Left colon (tissue), 2 donors: ENCODE data around the gene PHETA1. TPM values are rescaled to one million over a fixed set of nuclear protein-coding genes. Genes with fewer than 3 reads are reported as not detected.

Experiments
- ATAC-seq: fragments of 200-7000 bp; cut with Tn5 transposase; one replicate; pipeline ENCODE4 v1.9.1; 2020; ENCODE audit warnings: mild to moderate bottlenecking, moderate library complexity
- DNase-seq, 2 donors: peaks; one replicate each; pipeline ENCODE4 v3.0.0-alpha.2; 2020
- intact Hi-C, 2 donors: fragments of 100-400 bp; cut with DNase I in 1 of 2; cut with micrococcal nuclease in 1 of 2; formaldehyde crosslinking; loops; one replicate each; pipeline versions ENCODE4 v1.11.2 to v1.14.0; 2022; cut with DNase I, micrococcal nuclease
- total RNA-seq, 2 donors: library from RNA; stranded (reverse); fragmentation: NEBNext Ultra II Directional; extraction: Animal tissue kit (Norgen Biotek cat#: 25700); gene quantifications; one replicate each; pipeline ENCODE4 v1.2.1, GENCODE V29; 2021
- donor health status: DM: no; HTN: no; CAD: no.
- donor health status: DM: yes; HTN: yes; CAD: no.

The PHETA1 gene
- total RNA-seq, 2 donors from 2014 or later = 27.9 to 39.1 TPM

DNA sequence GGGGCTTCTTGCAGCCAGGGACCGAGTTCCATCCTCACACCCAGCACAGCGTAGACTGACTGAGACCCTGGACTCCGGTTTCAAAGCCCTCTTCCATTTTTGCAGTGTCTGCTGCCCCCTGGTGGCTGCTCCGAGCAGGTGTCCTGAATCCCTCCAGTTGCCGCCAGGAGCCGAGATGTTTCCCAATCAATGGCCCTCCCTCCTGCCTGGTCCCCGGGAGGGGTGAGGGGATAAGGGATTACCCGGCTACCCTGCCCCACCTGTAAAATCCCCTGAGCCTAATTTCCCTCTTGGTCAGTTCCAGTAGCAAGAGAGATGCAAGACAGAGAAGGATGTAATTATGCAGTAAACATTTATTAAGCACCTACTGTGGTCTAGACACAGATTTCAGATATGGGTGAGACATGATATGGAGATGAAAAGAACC lies 55.0 kb downstream of the PHETA1 start:
- DNase-seq (peak; percentile 32 to 67), ATAC-seq (peak; percentile 53)
- intact Hi-C loops = loop anchor here in 1 of 2 donors (5.0 kb wide), 1 partner anchor 377 kb away; no protein-coding TSS in a partner anchor

DNA sequence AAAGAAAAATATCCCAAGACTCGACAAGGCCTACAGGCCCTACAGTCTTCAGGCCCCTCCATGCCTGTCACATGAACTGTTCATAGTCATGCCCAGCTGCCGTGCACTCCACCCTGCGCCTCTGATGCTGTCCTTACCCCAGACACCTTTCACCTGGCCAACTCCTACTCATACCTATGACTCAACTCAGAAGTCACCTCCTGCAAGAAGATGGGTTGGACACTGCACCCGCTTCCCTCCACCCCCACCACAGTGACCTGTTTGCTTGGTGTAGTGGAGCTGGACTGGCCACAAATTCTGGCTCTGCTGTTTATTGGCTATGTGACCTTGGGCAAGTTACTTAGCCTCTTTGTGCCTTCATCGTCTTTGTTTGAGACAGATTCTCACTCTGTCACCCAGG lies 56.2 kb downstream of the PHETA1 start:
- intact Hi-C loops = loop anchor here in 1 of 2 donors (5.0 kb wide), 1 partner anchor 375 kb away; no protein-coding TSS in a partner anchor
- ATAC-seq (no peak), DNase-seq (no peak)

DNA sequence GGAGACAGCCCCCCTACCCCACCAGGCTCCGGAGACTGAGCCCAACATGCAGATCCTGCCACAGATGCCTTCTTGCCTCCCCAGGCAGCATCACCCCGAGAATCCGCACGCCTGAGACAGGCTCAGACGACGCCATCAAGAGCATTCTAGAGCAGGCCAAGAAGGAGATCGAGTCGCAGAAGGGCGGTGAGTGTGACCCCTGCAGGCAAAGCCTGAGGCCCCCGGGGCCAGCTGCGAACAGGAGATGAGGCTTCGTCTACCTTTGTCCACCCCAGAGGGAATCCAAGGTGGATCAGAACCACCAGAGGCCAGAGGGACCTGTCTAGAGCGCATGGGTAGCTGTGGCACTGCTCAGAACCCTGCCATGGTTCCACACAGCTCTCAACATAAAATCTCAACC lies 56.9 kb downstream of the PHETA1 start:
- no peak for DNase-seq
- no peak for ATAC-seq
- intact Hi-C loops = loop anchor here in 1 of 2 donors (5.0 kb wide), 1 partner anchor 375 kb away; no protein-coding TSS in a partner anchor

DNA sequence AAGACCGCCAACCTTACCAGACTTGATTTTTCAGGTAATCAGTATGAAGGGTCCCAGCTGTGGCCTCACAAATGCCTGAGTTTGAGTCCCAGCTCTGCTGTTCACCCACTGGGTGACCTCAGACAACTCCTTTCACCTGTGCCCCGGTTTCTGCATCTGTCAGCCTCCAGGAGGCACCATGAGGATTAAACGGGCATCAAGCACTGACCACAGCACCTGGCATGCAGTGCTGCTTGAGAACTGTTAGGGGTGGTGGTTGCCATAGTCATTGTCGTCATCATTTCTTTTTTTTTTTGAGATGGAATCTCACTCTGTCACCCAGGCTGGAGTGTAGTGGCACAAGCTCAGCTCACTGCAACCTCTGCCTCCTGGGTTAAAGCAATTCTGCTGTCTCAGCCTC lies 57.9 kb downstream of the PHETA1 start:
- DNase-seq (no peak), ATAC-seq (no peak)
- intact Hi-C loops = loop anchor here in 1 of 2 donors (5.0 kb wide), 1 partner anchor 374 kb away; no protein-coding TSS in a partner anchor

Other genes starting within 250 kb of the PHETA1 start
- gene SH2B3, start 36.8 kb upstream of the PHETA1 start, total RNA-seq = 10 to 100 TPM; 22.9 to 27.1 TPM
- 10 to 100 TPM; 43.0 to 64.2 TPM for gene ATXN2, start 230.2 kb upstream of the PHETA1 start, total RNA-seq